Body of pancreas (tissue), 4 donors: ENCODE results near the gene SLC40A1. TPM values are rescaled to one million over a fixed set of nuclear protein-coding genes. Genes with fewer than 3 reads are reported as not detected.
A peak's percentile ranks its signal among the peaks of the same experiment; 100 is the strongest.

Source experiments
- ATAC-seq: fragments of 150-250 bp; one replicate; pipeline ENCODE4 v1.9.1; 2016
- DNase-seq, 4 donors: peaks; one replicate each; pipeline ENCODE4 v3.0.0-alpha.2; 2019
- H3K27ac ChIP-seq, 4 donors: fragments of 200-600 bp; sonication (generic); 1 replicate in 3 of 4; 2 replicates in 1 of 4; pipeline versions ENCODE4 v1.5.1 to v1.6.1; 2016 to 2019; ENCODE audit warnings: mild to moderate bottlenecking in 1 of 4, mixed read lengths in 1 of 4, moderate library complexity in 1 of 4
- H3K27me3 ChIP-seq, 2 donors: fragments of 200-600 bp; sonication (generic); one replicate each; pipeline ENCODE4 v1.6.0; 2016; ENCODE audit warnings: mild to moderate bottlenecking in 1 of 2
- H3K36me3 ChIP-seq, 2 donors: fragments of 200-600 bp; sonication (generic); replicated peaks in 1 of 2; 2 replicates each; pipeline ENCODE4 v1.5.1; 2016; ENCODE audit warnings: low read depth in 2 of 2; ENCODE audit not compliant: insufficient read depth in 1 of 2
- H3K4me1 ChIP-seq: fragments of 200-600 bp; sonication (generic); one replicate; pipeline ENCODE4 v1.6.0; 2016
- H3K4me3 ChIP-seq, 2 donors: fragments of 200-600 bp; sonication (generic); 1 replicate in 1 of 2; 2 replicates in 1 of 2; pipeline ENCODE4 v1.5.1; 2016 to 2019
- H3K9me3 ChIP-seq, 3 donors: fragments of 200-600 bp; sonication (generic); 1 replicate in 2 of 3; 2 replicates in 1 of 3; pipeline ENCODE4 v1.5.1; 2016
- POLR2A ChIP-seq, 3 donors: fragments of 450-650 bp; IDR thresholded peaks; one replicate each; pipeline ENCODE4 v1.6.1; 2016; ENCODE audit warnings: antibody characterized with exemption in 3 of 3, mild to moderate bottlenecking in 2 of 3
- WGBS, 2 donors: methylation state at CpG; one replicate each; pipeline ENCODE4 v1.1.5; 2017; 5-methylcytosine and 5-hydroxymethylcytosine counted together
- intact Hi-C: fragments of 100-400 bp; cut with DNase I; formaldehyde crosslinking; loops from one replicate; pipeline ENCODE4 v1.15.1; 2023
- total RNA-seq, 2 donors: library from RNA; depleted of rRNA; stranded (reverse); fragments of >200 nt; gene quantifications; one replicate each; pipeline ENCODE4 v1.1.0, GENCODE V29; 2016
- TF ChIP-seq, protein P1 (sequence below), 7 experiments: fragments of 450-650 bp in 4 of 7; fragments of 200-600 bp in 3 of 7; sonication (generic) in 3 of 7; IDR thresholded peaks; one replicate each; pipeline ENCODE4 v1.5.1; 2016 to 2019; ENCODE audit warnings: antibody characterized with exemption in 7 of 7

SLC40A1 gene
- total RNA-seq, 2 donors from 2014 or later: 30.3 to 61.2 TPM

DNA sequence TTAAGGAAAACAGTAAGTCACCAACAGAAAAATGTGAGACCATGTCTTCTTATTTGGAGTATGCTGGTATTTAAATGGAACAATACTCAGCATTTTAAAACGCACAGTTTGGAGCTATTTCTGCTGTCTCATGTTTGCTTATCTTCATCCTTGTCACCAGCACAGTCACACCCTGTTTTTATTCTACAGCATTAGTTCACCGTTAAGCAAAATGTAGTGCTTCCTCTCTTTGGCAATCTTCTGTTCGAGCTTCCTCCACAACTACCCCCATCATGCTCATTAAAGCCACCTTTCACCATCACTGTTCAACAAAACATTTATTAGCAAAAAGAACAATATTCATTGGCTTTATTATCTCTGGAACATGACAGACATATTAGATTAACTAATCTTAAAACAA, 64.0 kb downstream of the SLC40A1 start:
- intact Hi-C loops: no loop called here

DNA sequence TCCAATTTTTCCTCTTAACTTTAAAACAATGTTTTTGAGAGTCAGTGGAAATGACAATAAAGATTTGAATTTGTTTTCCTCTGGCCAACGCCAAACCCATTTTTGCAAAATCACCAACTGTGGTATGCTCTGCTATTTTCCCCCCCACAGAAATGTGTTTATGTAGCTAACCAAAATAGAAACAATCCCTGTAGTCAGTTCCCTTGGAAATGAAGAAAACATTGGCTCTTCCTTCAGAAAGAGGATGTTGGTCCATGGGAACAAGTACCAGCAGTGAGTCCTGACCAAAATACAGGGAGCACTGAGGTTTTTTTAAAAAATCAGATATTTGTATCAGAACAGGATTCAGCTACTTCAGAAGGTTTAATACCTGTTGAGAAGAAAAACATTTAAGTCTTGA, 65.3 kb downstream of the SLC40A1 start:
- Histone ChIP-seq H3K4me1 (no peaks in the 10 kb centered on the region), H3K27ac (no peak overlapping the region), H3K9me3 (no peaks in the 10 kb centered on the region), H3K27me3 (no peaks in the 10 kb centered on the region), H3K4me3 (no peak overlapping the region), H3K36me3 (no peaks in the 10 kb centered on the region)
- TF ChIP-seq POLR2A (IDR thresholded peaks at IDR 0.05): no peak
- TF ChIP-seq, protein P1, sequence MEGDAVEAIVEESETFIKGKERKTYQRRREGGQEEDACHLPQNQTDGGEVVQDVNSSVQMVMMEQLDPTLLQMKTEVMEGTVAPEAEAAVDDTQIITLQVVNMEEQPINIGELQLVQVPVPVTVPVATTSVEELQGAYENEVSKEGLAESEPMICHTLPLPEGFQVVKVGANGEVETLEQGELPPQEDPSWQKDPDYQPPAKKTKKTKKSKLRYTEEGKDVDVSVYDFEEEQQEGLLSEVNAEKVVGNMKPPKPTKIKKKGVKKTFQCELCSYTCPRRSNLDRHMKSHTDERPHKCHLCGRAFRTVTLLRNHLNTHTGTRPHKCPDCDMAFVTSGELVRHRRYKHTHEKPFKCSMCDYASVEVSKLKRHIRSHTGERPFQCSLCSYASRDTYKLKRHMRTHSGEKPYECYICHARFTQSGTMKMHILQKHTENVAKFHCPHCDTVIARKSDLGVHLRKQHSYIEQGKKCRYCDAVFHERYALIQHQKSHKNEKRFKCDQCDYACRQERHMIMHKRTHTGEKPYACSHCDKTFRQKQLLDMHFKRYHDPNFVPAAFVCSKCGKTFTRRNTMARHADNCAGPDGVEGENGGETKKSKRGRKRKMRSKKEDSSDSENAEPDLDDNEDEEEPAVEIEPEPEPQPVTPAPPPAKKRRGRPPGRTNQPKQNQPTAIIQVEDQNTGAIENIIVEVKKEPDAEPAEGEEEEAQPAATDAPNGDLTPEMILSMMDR (IDR thresholded peaks at IDR 0.05): no peak
- intact Hi-C loops: no loop called here
- WGBS, 2 donors: 41 to 54% methylated on average over 1 of the region's 1 CpG
- DNase-seq: no peak
- ATAC-seq: no peak

More for the DNA sequence above, 64.0 kb downstream of the SLC40A1 start:
- Histone ChIP-seq H3K4me3 (no peak overlapping the region), H3K27me3 (no peaks in the 10 kb centered on the region), H3K27ac (no peak overlapping the region), H3K9me3 (no peaks in the 10 kb centered on the region), H3K4me1 (peaks cover 1% of the 10 kb centered on the region), H3K36me3 (no peaks in the 10 kb centered on the region)
- ATAC-seq: no peak
- WGBS, 2 donors: 52 to 75% methylated on average over 3 of the region's 3 CpGs
- no peak for TF ChIP-seq POLR2A (IDR thresholded peaks at IDR 0.05)
- TF ChIP-seq, protein P1 (IDR thresholded peaks at IDR 0.05): no peak
- DNase-seq: no peak

DNA sequence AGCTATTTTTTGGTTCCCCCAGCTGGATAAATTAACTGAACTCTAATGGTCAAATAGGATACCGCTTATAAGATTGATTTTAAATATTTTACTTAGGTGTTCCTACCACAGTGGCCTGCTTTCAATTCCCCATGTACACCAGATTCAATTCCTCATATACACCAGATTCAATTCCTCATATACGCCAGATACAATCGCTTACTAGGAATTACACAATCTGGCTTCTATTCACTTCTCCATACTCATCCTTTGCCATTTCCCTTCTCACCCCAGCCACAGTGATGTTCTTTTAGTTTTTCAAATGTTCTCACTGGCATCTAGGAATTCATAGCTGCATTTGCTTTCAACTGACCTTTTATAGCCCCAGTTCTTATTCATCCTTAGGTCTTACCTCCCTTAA, 66.5 kb downstream of the SLC40A1 start:
- DNase-seq (no peak), ATAC-seq (no peak)
- H3K4me3 ChIP-seq: no peak overlapping the region
- WGBS, 2 donors: 83 to 94% methylated on average over 3 of the region's 3 CpGs
- H3K36me3 ChIP-seq: no peaks in the 10 kb centered on the region
- H3K4me1 ChIP-seq: no peaks in the 10 kb centered on the region
- TF ChIP-seq, protein P1 (IDR thresholded peaks at IDR 0.05): no peak
- no peak for TF ChIP-seq POLR2A (IDR thresholded peaks at IDR 0.05)
- no peaks in the 10 kb centered on the region for H3K9me3 ChIP-seq
- H3K27me3 ChIP-seq: no peaks in the 10 kb centered on the region
- intact Hi-C loops: no loop called here
- no peak overlapping the region for H3K27ac ChIP-seq

DNA sequence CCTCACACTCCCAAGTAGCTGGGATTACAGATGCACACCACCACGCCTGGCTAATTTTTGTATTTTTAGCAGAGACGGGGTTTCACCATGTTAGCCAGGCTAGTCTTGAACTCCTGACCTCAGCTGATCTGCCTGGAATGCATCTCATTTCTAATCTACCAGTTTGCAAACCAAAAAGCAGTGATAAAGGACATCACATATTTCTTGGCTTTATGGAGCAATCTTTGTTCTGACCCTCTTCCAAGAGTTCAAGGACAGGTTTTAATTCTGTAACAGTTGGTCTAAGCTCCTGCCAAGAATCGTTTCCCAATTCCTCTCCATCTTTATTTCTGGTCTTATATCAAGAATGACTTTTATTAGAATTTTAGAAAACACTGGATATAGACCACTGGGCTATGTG, 67.7 kb downstream of the SLC40A1 start:
- Histone ChIP-seq H3K4me3 (no peak overlapping the region), H3K4me1 (no peaks in the 10 kb centered on the region), H3K27me3 (no peaks in the 10 kb centered on the region), H3K9me3 (no peaks in the 10 kb centered on the region), H3K36me3 (no peaks in the 10 kb centered on the region), H3K27ac (no peak overlapping the region)
- TF ChIP-seq, protein P1 (IDR thresholded peaks at IDR 0.05): no peak
- no peak for TF ChIP-seq POLR2A (IDR thresholded peaks at IDR 0.05)
- peak; percentile 38 for ATAC-seq
- WGBS, 2 donors: 57 to 73% methylated on average over 3 of the region's 3 CpGs
- no peak for DNase-seq
- intact Hi-C loops: no loop called here

DNA sequence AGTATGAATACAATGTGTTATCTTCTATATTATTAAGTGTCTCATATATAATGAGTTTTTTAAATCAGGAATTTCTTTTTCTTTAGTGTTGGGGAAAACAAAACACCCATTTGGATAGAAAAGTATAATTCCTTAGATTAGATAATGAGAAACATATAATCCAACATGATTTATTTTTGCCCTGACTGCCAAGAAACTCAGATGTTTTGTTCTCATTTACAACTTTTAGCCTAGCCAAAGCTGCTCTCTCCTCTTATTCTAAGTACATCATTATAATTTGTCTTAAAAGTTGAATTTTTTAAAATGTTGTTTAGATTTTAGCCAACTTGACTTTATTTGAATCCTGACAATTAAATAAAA, 68.6 kb downstream of the SLC40A1 start:
- no peaks in the 10 kb centered on the region for H3K9me3 ChIP-seq
- intact Hi-C loops: no loop called here
- no peaks in the 10 kb centered on the region for H3K4me1 ChIP-seq
- H3K27me3 ChIP-seq: no peaks in the 10 kb centered on the region
- H3K27ac ChIP-seq: no peak overlapping the region
- ATAC-seq: no peak
- H3K4me3 ChIP-seq: no peak overlapping the region
- no peak for DNase-seq
- H3K36me3 ChIP-seq: no peaks in the 10 kb centered on the region
- no peak for TF ChIP-seq POLR2A (IDR thresholded peaks at IDR 0.05)
- TF ChIP-seq, protein P1 (IDR thresholded peaks at IDR 0.05): no peak
